ENCODE measurements around the gene TMCC1.
A peak's percentile ranks its signal among the peaks of the same experiment; 100 is the strongest.

Gene TMCC1

GRCh38 chr3:129831503-129831902 lies 62.0 kb downstream of the TMCC1 start:
- no peaks in the 10 kb centered on the region for H4K20me1 ChIP-seq (ENCODE audit: insufficient read depth, low read length, poor library complexity, severe bottlenecking)
- no peaks in the 10 kb centered on the region for H3K9me2 ChIP-seq (replicated peaks; ENCODE audit: low read depth, low read length)
- H3K4me3 ChIP-seq (ENCODE audit: low read length, poor library complexity, severe bottlenecking): no peak overlapping the region
- no peak overlapping the region for H3K9ac ChIP-seq (ENCODE audit: low read depth, low read length, poor library complexity, severe bottlenecking)
- TF ChIP-seq EZH2phosphoT487 (IDR thresholded peaks at IDR 0.05; ENCODE audit: borderline replicate concordance) (no peak), CTCF (conservative IDR thresholded peaks at IDR 0.05; ENCODE audit: low read length) (no peak)
- H3K4me1 ChIP-seq (ENCODE audit: insufficient read depth, low read length, poor library complexity, severe bottlenecking): peaks cover 20% of the 10 kb centered on the region
- no peaks in the 10 kb centered on the region for H3F3A ChIP-seq (ENCODE audit: low read depth)
- no peaks in the 10 kb centered on the region for H3K36me3 ChIP-seq (ENCODE audit: insufficient read depth, low read length)
- peaks cover 31% of the 10 kb centered on the region; the same call in 1 of the 2 replicates for H3K79me2 ChIP-seq (ENCODE audit: insufficient read depth, low read length)
- H3K9me3 ChIP-seq (ENCODE audit: insufficient read depth, low read depth, low read length): no peaks in the 10 kb centered on the region
- H2AFZ ChIP-seq (ENCODE audit: low read length): no peak overlapping the region
- no peak overlapping the region for H3K4me2 ChIP-seq (ENCODE audit: low read depth, low read length, poor library complexity, severe bottlenecking)
- H3K27me3 ChIP-seq (ENCODE audit: insufficient read depth, low read length, poor library complexity, severe bottlenecking): no peaks in the 10 kb centered on the region

- Histone ChIP-seq H3K36me3 (ENCODE audit: insufficient read depth, low read length) (no peaks in the 10 kb centered on the region), H2AFZ (ENCODE audit: low read length) (no peak overlapping the region), H3K4me2 (ENCODE audit: low read depth, low read length, poor library complexity, severe bottlenecking) (no peak overlapping the region), H3K9ac (ENCODE audit: low read depth, low read length, poor library complexity, severe bottlenecking) (no peak overlapping the region), H3K9me2 (replicated peaks; ENCODE audit: low read depth, low read length) (no peaks in the 10 kb centered on the region), H4K20me1 (ENCODE audit: insufficient read depth, low read length, poor library complexity, severe bottlenecking) (peaks cover 1% of the 10 kb centered on the region), H3K79me2 (ENCODE audit: insufficient read depth, low read length) (peaks cover 18% of the 10 kb centered on the region; the same call in 1 of the 2 replicates), H3K4me1 (ENCODE audit: insufficient read depth, low read length, poor library complexity, severe bottlenecking) (peaks cover 17% of the 10 kb centered on the region), H3K4me3 (ENCODE audit: low read length, poor library complexity, severe bottlenecking) (no peak overlapping the region), H3K27me3 (ENCODE audit: insufficient read depth, low read length, poor library complexity, severe bottlenecking) (no peaks in the 10 kb centered on the region), H3F3A (ENCODE audit: low read depth) (no peaks in the 10 kb centered on the region), H3K9me3 (ENCODE audit: insufficient read depth, low read depth, low read length) (no peaks in the 10 kb centered on the region)
- TF ChIP-seq CTCF (conservative IDR thresholded peaks at IDR 0.05; ENCODE audit: low read length) (peak; percentile 80), EZH2phosphoT487 (IDR thresholded peaks at IDR 0.05; ENCODE audit: borderline replicate concordance) (no peak)
These were observed 63.9 kb downstream of the TMCC1 start for GRCh38 chr3:129829640-129830039.

- H3K27me3 ChIP-seq (ENCODE audit: insufficient read depth, low read length, poor library complexity, severe bottlenecking): no peaks in the 10 kb centered on the region
- H3K9ac ChIP-seq (ENCODE audit: low read depth, low read length, poor library complexity, severe bottlenecking): no peak overlapping the region
- no peak overlapping the region for H2AFZ ChIP-seq (ENCODE audit: low read length)
- H3K4me1 ChIP-seq (ENCODE audit: insufficient read depth, low read length, poor library complexity, severe bottlenecking): peaks cover 17% of the 10 kb centered on the region
- no peaks in the 10 kb centered on the region for H3K9me3 ChIP-seq (ENCODE audit: insufficient read depth, low read depth, low read length)
- no peaks in the 10 kb centered on the region for H3K9me2 ChIP-seq (replicated peaks; ENCODE audit: low read depth, low read length)
- TF ChIP-seq CTCF (conservative IDR thresholded peaks at IDR 0.05; ENCODE audit: low read length): no peak
- no peaks in the 10 kb centered on the region for H3K36me3 ChIP-seq (ENCODE audit: insufficient read depth, low read length)
- peak overlapping the region; percentile 10 for H3K4me3 ChIP-seq (ENCODE audit: low read length, poor library complexity, severe bottlenecking)
- peaks cover 4% of the 10 kb centered on the region; the same call in 1 of the 2 replicates for H3K79me2 ChIP-seq (ENCODE audit: insufficient read depth, low read length)
- peaks cover 5% of the 10 kb centered on the region for H4K20me1 ChIP-seq (ENCODE audit: insufficient read depth, low read length, poor library complexity, severe bottlenecking)
- peak overlapping the region; percentile 12 for H3K4me2 ChIP-seq (ENCODE audit: low read depth, low read length, poor library complexity, severe bottlenecking)
- no peaks in the 10 kb centered on the region for H3F3A ChIP-seq (ENCODE audit: low read depth)
These were observed 65.7 kb downstream of the TMCC1 start for GRCh38 chr3:129827765-129828164.
